DMS114 treated with DMSO at 0.1 percent for 48 hours (cell line): ENCODE results near the gene SLC25A14.

ENCODE experiments used
- DNase-seq: peaks from one replicate; lab custom pipeline; 2025; ENCODE audit not compliant: unreplicated experiment; lab: John Stamatoyannopoulos, UW

SLC25A14 gene

GRCh38 chrX:130378024-130378669, 38.4 kb downstream of the SLC25A14 start:
- no peak for DNase-seq

- no peak for DNase-seq
Observed at GRCh38 chrX:130385520-130385919, 45.8 kb downstream of the SLC25A14 start, which contains the start of gene GPR119. TSS of gene GPR119 (minus strand) at chrX:130385674. CDS start at chrX:130385447, 227 bp downstream.

GRCh38 chrX:130386408-130386808, 46.7 kb downstream of the SLC25A14 start:
- DNase-seq, result no peak

GRCh38 chrX:130393451-130394074, 53.8 kb downstream of the SLC25A14 start:
- DNase-seq, result no peak

GRCh38 chrX:130395341-130395740, 55.6 kb downstream of the SLC25A14 start:
- DNase-seq, result no peak

- DNase-seq, result peak; percentile 39
Observed at GRCh38 chrX:130401415-130402207, 61.9 kb downstream of the SLC25A14 start, which contains the start of gene RBMX2. TSS of gene RBMX2 (plus strand) at chrX:130401987. CDS start at chrX:130402033, 46 bp downstream.

GRCh38 chrX:130402208-130402684, 62.5 kb downstream of the SLC25A14 start:
- no peak for DNase-seq

- no peak for DNase-seq
Observed at GRCh38 chrX:130413415-130413814, 73.7 kb downstream of the SLC25A14 start.

GRCh38 chrX:130414800-130415199, 75.1 kb downstream of the SLC25A14 start:
- no peak for DNase-seq

GRCh38 chrX:130415201-130415600, 75.5 kb downstream of the SLC25A14 start:
- DNase-seq, result no peak

GRCh38 chrX:130416785-130417184, 77.1 kb downstream of the SLC25A14 start:
- no peak for DNase-seq

GRCh38 chrX:130418066-130418465, 78.3 kb downstream of the SLC25A14 start:
- DNase-seq, result no peak

GRCh38 chrX:130418740-130419139, 79.0 kb downstream of the SLC25A14 start:
- no peak for DNase-seq

GRCh38 chrX:130419263-130419662, 79.5 kb downstream of the SLC25A14 start:
- no peak for DNase-seq
